Measurements from ENCODE around the gene CDC42EP3. TPM values are rescaled to one million over a fixed set of nuclear protein-coding genes. Genes with fewer than 3 reads are reported as not detected.
A peak's percentile ranks its signal among the peaks of the same experiment; 100 is the strongest.

The CDC42EP3 gene
- total and polyA plus RNA-seq, 9 donors: 17.0 to 36.6 (median 26.7) TPM

GRCh38 chr2:37610638-37611289 lies 60.7 kb downstream of the CDC42EP3 start:
- H3K27ac ChIP-seq (ENCODE audit: low read length): no peak overlapping the region
- H3K4me1 ChIP-seq (ENCODE audit: control insufficient read depth, insufficient read depth, low read length): peaks cover 9% of the 10 kb centered on the region
- 92% methylated on average over 2 of the region's 5 CpGs for WGBS (ENCODE audit: insufficient coverage)
- peak; percentile 78 for DNase-seq
- no peak overlapping the region for H3K4me3 ChIP-seq (ENCODE audit: low read length)
- H3K36me3 ChIP-seq (ENCODE audit: control insufficient read depth, insufficient read depth, low read length): no peaks in the 10 kb centered on the region
- no peaks in the 10 kb centered on the region for H3K27me3 ChIP-seq (ENCODE audit: control insufficient read depth, insufficient read depth, low read length)
- H3K9me3 ChIP-seq (replicated peaks; ENCODE audit: control insufficient read depth, low read depth, low read length): no peaks in the 10 kb centered on the region

- no peak for DNase-seq
- Histone ChIP-seq H3K4me1 (ENCODE audit: control insufficient read depth, insufficient read depth, low read length) (peaks cover 9% of the 10 kb centered on the region), H3K36me3 (ENCODE audit: control insufficient read depth, insufficient read depth, low read length) (no peaks in the 10 kb centered on the region), H3K4me3 (ENCODE audit: low read length) (no peak overlapping the region), H3K27ac (ENCODE audit: low read length) (no peak overlapping the region), H3K27me3 (ENCODE audit: control insufficient read depth, insufficient read depth, low read length) (no peaks in the 10 kb centered on the region), H3K9me3 (replicated peaks; ENCODE audit: control insufficient read depth, low read depth, low read length) (no peaks in the 10 kb centered on the region)
- WGBS (ENCODE audit: insufficient coverage): 75% methylated on average over 5 of the region's 6 CpGs
These were observed 61.7 kb downstream of the CDC42EP3 start for GRCh38 chr2:37609782-37610181.

GRCh38 chr2:37604716-37605115 lies 66.7 kb downstream of the CDC42EP3 start:
- Histone ChIP-seq H3K9me3 (replicated peaks; ENCODE audit: control insufficient read depth, low read depth, low read length) (no peaks in the 10 kb centered on the region), H3K36me3 (ENCODE audit: control insufficient read depth, insufficient read depth, low read length) (no peaks in the 10 kb centered on the region), H3K27me3 (ENCODE audit: control insufficient read depth, insufficient read depth, low read length) (no peaks in the 10 kb centered on the region), H3K27ac (ENCODE audit: low read length) (no peak overlapping the region), H3K4me1 (ENCODE audit: control insufficient read depth, insufficient read depth, low read length) (no peaks in the 10 kb centered on the region), H3K4me3 (ENCODE audit: low read length) (no peak overlapping the region)
- no peak for DNase-seq

GRCh38 chr2:37602702-37603101 lies 68.7 kb downstream of the CDC42EP3 start:
- Histone ChIP-seq H3K36me3 (ENCODE audit: control insufficient read depth, insufficient read depth, low read length) (no peaks in the 10 kb centered on the region), H3K27me3 (ENCODE audit: control insufficient read depth, insufficient read depth, low read length) (no peaks in the 10 kb centered on the region), H3K27ac (ENCODE audit: low read length) (no peak overlapping the region), H3K4me1 (ENCODE audit: control insufficient read depth, insufficient read depth, low read length) (no peaks in the 10 kb centered on the region), H3K9me3 (replicated peaks; ENCODE audit: control insufficient read depth, low read depth, low read length) (no peaks in the 10 kb centered on the region), H3K4me3 (ENCODE audit: low read length) (no peak overlapping the region)
- no peak for DNase-seq

GRCh38 chr2:37602040-37602439 lies 69.4 kb downstream of the CDC42EP3 start:
- Histone ChIP-seq H3K9me3 (replicated peaks; ENCODE audit: control insufficient read depth, low read depth, low read length) (no peaks in the 10 kb centered on the region), H3K36me3 (ENCODE audit: control insufficient read depth, insufficient read depth, low read length) (no peaks in the 10 kb centered on the region), H3K4me1 (ENCODE audit: control insufficient read depth, insufficient read depth, low read length) (no peaks in the 10 kb centered on the region), H3K27ac (ENCODE audit: low read length) (no peak overlapping the region), H3K27me3 (ENCODE audit: control insufficient read depth, insufficient read depth, low read length) (no peaks in the 10 kb centered on the region), H3K4me3 (ENCODE audit: low read length) (no peak overlapping the region)
- DNase-seq: no peak
- WGBS (ENCODE audit: insufficient coverage): no CpG with 5 or more reads among the region's 2 CpGs

- 25% methylated on average over 1 of the region's 1 CpG for WGBS (ENCODE audit: insufficient coverage)
- Histone ChIP-seq H3K4me3 (ENCODE audit: low read length) (no peak overlapping the region), H3K9me3 (replicated peaks; ENCODE audit: control insufficient read depth, low read depth, low read length) (no peaks in the 10 kb centered on the region), H3K27me3 (ENCODE audit: control insufficient read depth, insufficient read depth, low read length) (no peaks in the 10 kb centered on the region), H3K27ac (ENCODE audit: low read length) (no peak overlapping the region), H3K36me3 (ENCODE audit: control insufficient read depth, insufficient read depth, low read length) (no peaks in the 10 kb centered on the region), H3K4me1 (ENCODE audit: control insufficient read depth, insufficient read depth, low read length) (no peaks in the 10 kb centered on the region)
- DNase-seq: no peak
These were observed 69.9 kb downstream of the CDC42EP3 start for GRCh38 chr2:37601569-37601968.

- DNase-seq: no peak
- no peak overlapping the region for H3K27ac ChIP-seq (ENCODE audit: low read length)
- WGBS (ENCODE audit: insufficient coverage): 71% methylated on average over 1 of the region's 1 CpG
- H3K27me3 ChIP-seq (ENCODE audit: control insufficient read depth, insufficient read depth, low read length): no peaks in the 10 kb centered on the region
- H3K9me3 ChIP-seq (replicated peaks; ENCODE audit: control insufficient read depth, low read depth, low read length): no peaks in the 10 kb centered on the region
- H3K4me1 ChIP-seq (ENCODE audit: control insufficient read depth, insufficient read depth, low read length): no peaks in the 10 kb centered on the region
- no peaks in the 10 kb centered on the region for H3K36me3 ChIP-seq (ENCODE audit: control insufficient read depth, insufficient read depth, low read length)
- no peak overlapping the region for H3K4me3 ChIP-seq (ENCODE audit: low read length)
These were observed 70.7 kb downstream of the CDC42EP3 start for GRCh38 chr2:37600735-37601134.

GRCh38 chr2:37599688-37600525 lies 71.5 kb downstream of the CDC42EP3 start:
- no peak overlapping the region for H3K4me3 ChIP-seq (ENCODE audit: low read length)
- H3K36me3 ChIP-seq (ENCODE audit: control insufficient read depth, insufficient read depth, low read length): no peaks in the 10 kb centered on the region
- no peak overlapping the region for H3K27ac ChIP-seq (ENCODE audit: low read length)
- H3K4me1 ChIP-seq (ENCODE audit: control insufficient read depth, insufficient read depth, low read length): no peaks in the 10 kb centered on the region
- WGBS (ENCODE audit: insufficient coverage): 96% methylated on average over 14 of the region's 17 CpGs
- no peaks in the 10 kb centered on the region for H3K9me3 ChIP-seq (replicated peaks; ENCODE audit: control insufficient read depth, low read depth, low read length)
- no peaks in the 10 kb centered on the region for H3K27me3 ChIP-seq (ENCODE audit: control insufficient read depth, insufficient read depth, low read length)
- DNase-seq: no peak

GRCh38 chr2:37593694-37594093 lies 77.7 kb downstream of the CDC42EP3 start:
- Histone ChIP-seq H3K4me1 (ENCODE audit: control insufficient read depth, insufficient read depth, low read length) (no peaks in the 10 kb centered on the region), H3K4me3 (ENCODE audit: low read length) (no peak overlapping the region), H3K27ac (ENCODE audit: low read length) (no peak overlapping the region), H3K27me3 (ENCODE audit: control insufficient read depth, insufficient read depth, low read length) (no peaks in the 10 kb centered on the region), H3K9me3 (replicated peaks; ENCODE audit: control insufficient read depth, low read depth, low read length) (peaks cover 8% of the 10 kb centered on the region), H3K36me3 (ENCODE audit: control insufficient read depth, insufficient read depth, low read length) (no peaks in the 10 kb centered on the region)
- DNase-seq: no peak
- WGBS (ENCODE audit: insufficient coverage): no CpG with 5 or more reads among the region's 3 CpGs

- peaks cover 8% of the 10 kb centered on the region for H3K9me3 ChIP-seq (replicated peaks; ENCODE audit: control insufficient read depth, low read depth, low read length)
- H3K4me1 ChIP-seq (ENCODE audit: control insufficient read depth, insufficient read depth, low read length): no peaks in the 10 kb centered on the region
- no peaks in the 10 kb centered on the region for H3K27me3 ChIP-seq (ENCODE audit: control insufficient read depth, insufficient read depth, low read length)
- WGBS (ENCODE audit: insufficient coverage): no CpG with 5 or more reads among the region's 3 CpGs
- no peaks in the 10 kb centered on the region for H3K36me3 ChIP-seq (ENCODE audit: control insufficient read depth, insufficient read depth, low read length)
- no peak overlapping the region for H3K4me3 ChIP-seq (ENCODE audit: low read length)
- H3K27ac ChIP-seq (ENCODE audit: low read length): no peak overlapping the region
- no peak for DNase-seq
These were observed 78.4 kb downstream of the CDC42EP3 start for GRCh38 chr2:37593024-37593423.
